Dendritic cell treated with granulocyte-macrophage colony-stimulating factor and Interleukin-4, amounts not matched to agents 40 ng/mL and 50 ng/mL, for 4 days (primary cell): ENCODE results near the gene HADH.

ENCODE experiments used
- H3K27ac Mint-ChIP-seq: one replicate; pipeline ENCODE4 v1.8.0; 2022; ENCODE audit warnings: mild to moderate bottlenecking, mixed read lengths
- H3K27me3 Mint-ChIP-seq: one replicate; pipeline ENCODE4 v1.8.0; 2022; ENCODE audit warnings: mild to moderate bottlenecking, mixed read lengths
- H3K36me3 Mint-ChIP-seq: one replicate; pipeline ENCODE4 v1.8.0; 2022; ENCODE audit warnings: low read depth, mixed read lengths
- H3K4me1 Mint-ChIP-seq: one replicate; pipeline ENCODE4 v1.8.0; 2022; ENCODE audit warnings: low read depth, mixed read lengths
- H3K4me3 Mint-ChIP-seq: one replicate; pipeline ENCODE4 v1.8.0; 2022; ENCODE audit warnings: mild to moderate bottlenecking, moderate library complexity, mixed read lengths
- H3K9me3 Mint-ChIP-seq: one replicate; pipeline ENCODE4 v1.8.0; 2022; ENCODE audit warnings: mixed read lengths
- intact Hi-C: fragments of 100-400 bp; cut with micrococcal nuclease; formaldehyde crosslinking; loops from one replicate; pipeline ENCODE4 v1.15.0; 2022

Gene HADH

DNA sequence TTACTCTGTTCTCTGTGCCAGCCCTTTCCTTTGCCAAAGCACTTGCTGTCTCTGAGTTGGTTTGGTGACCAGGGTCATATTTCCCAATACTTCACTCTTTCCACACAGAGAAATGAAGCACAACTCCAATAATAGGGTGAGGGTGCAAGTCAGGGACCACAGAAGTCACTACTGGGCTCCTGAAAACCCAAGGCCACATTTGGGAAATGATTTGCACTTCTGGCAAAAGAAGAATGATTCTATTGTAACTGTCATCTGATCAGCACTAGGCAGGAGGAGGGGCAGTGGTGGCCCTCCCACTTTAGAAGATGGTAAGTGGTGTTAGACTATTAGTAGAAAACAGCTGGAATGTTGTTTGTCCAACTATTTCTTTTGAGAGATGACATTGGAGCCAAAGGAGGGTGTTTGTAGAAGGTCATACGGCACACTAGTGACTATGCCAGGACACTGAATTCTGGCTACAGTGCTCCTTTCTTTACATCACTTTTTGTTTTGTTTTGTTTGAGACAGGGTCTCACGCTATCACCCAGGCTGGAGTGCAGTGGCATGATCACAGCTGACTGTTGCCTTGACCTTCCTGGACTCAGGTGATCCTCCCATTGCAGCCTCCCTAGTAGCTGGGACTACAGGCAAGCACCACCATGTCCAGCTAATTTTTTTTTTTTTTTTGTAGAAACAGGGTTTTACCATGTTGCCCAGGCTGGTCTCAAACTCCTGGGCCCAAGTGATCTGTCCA is 10.8 kb upstream of the HADH start:
- peaks cover 27% of the 10 kb centered on the region for H3K9me3 Mint-ChIP-seq
- intact Hi-C loops, result no loop called here
- H3K36me3 Mint-ChIP-seq, result no peaks in the 10 kb centered on the region
- peaks cover 5% of the 10 kb centered on the region for H3K4me1 Mint-ChIP-seq
- no peak overlapping the region for H3K4me3 Mint-ChIP-seq
- no peak overlapping the region for H3K27ac Mint-ChIP-seq
- no peaks in the 10 kb centered on the region for H3K27me3 Mint-ChIP-seq

- H3K27me3 Mint-ChIP-seq, result no peaks in the 10 kb centered on the region
- intact Hi-C loops, result loop anchor here (5.0 kb wide), 1 partner anchor 56 kb away; the partner anchor contains the start of gene CYP2U1
- no peak overlapping the region for H3K4me3 Mint-ChIP-seq
- peak overlapping the region; percentile 32 for H3K27ac Mint-ChIP-seq
- H3K4me1 Mint-ChIP-seq, result peaks cover 24% of the 10 kb centered on the region
- peaks cover 8% of the 10 kb centered on the region for H3K36me3 Mint-ChIP-seq
- H3K9me3 Mint-ChIP-seq, result no peaks in the 10 kb centered on the region
These were observed 1.6 kb upstream of the HADH start for GRCh38 chr4:107987916-107988762.

GRCh38 chr4:107988763-107989035 is 990 bp upstream of the HADH start:
- Mint-ChIP-seq H3K27me3 (no peaks in the 10 kb centered on the region), H3K4me1 (peaks cover 27% of the 10 kb centered on the region), H3K27ac (no peak overlapping the region), H3K9me3 (no peaks in the 10 kb centered on the region), H3K4me3 (no peak overlapping the region), H3K36me3 (peaks cover 8% of the 10 kb centered on the region)
- intact Hi-C loops, result loop anchor here (1.0 to 5.0 kb wide), 2 partner anchors 56 to 268 kb away; partner anchors contain the start of genes CYP2U1 and PAPSS1

DNA sequence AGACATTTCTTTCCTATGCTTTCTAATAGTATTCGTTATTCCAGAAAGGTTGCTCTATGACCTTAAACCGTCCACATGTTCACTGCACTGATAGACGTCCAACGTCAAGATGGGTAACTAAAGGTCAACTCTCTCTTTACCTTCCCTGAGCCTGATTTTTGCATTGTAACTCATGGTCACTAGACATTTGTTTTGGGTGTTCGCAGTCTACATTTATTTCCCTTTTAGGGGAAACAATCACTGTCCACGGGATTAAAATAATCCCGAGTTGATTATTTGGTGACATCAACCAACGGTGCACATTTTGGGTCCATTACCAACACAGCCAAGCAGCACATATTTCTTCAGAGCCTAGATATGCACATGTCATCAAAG is 540 bp upstream of the HADH start:
- Mint-ChIP-seq H3K4me3 (peak overlapping the region; percentile 96), H3K36me3 (peaks cover 8% of the 10 kb centered on the region), H3K27ac (peak overlapping the region; percentile 94), H3K4me1 (peaks cover 32% of the 10 kb centered on the region), H3K9me3 (no peaks in the 10 kb centered on the region), H3K27me3 (no peaks in the 10 kb centered on the region)
- intact Hi-C loops, result loop anchor here (1.0 to 5.0 kb wide), 2 partner anchors 57 to 269 kb away; partner anchors contain the start of genes CYP2U1 and PAPSS1

- Mint-ChIP-seq H3K27ac (no peak overlapping the region), H3K4me1 (peaks cover 40% of the 10 kb centered on the region), H3K9me3 (no peaks in the 10 kb centered on the region)
These were observed 2.4 kb downstream of the HADH start for GRCh38 chr4:107991945-107992630.

GRCh38 chr4:107993969-107994368 is 4.3 kb downstream of the HADH start:
- Mint-ChIP-seq H3K27ac (no peak overlapping the region), H3K27me3 (no peaks in the 10 kb centered on the region), H3K36me3 (peaks cover 25% of the 10 kb centered on the region), H3K4me3 (peak overlapping the region; percentile 48), H3K4me1 (peaks cover 42% of the 10 kb centered on the region), H3K9me3 (no peaks in the 10 kb centered on the region)
- intact Hi-C loops, result loop anchor here (5.0 kb wide), 1 partner anchor 167 kb away; no protein-coding TSS in a partner anchor

More at GRCh38 chr4:107991945-107992630, 2.4 kb downstream of the HADH start:
- H3K27me3 Mint-ChIP-seq, result no peaks in the 10 kb centered on the region
- no peak overlapping the region for H3K4me3 Mint-ChIP-seq
- H3K36me3 Mint-ChIP-seq, result peaks cover 22% of the 10 kb centered on the region
- intact Hi-C loops, result loop anchor here (5.0 kb wide), 1 partner anchor 165 kb away; no protein-coding TSS in a partner anchor

GRCh38 chr4:107994894-107995293 is 5.2 kb downstream of the HADH start:
- peak overlapping the region; percentile 23 for H3K27ac Mint-ChIP-seq
- intact Hi-C loops, result loop anchor here (5.0 kb wide), 1 partner anchor 168 kb away; no protein-coding TSS in a partner anchor
- H3K4me1 Mint-ChIP-seq, result peaks cover 47% of the 10 kb centered on the region
- peaks cover 22% of the 10 kb centered on the region for H3K36me3 Mint-ChIP-seq
- no peak overlapping the region for H3K4me3 Mint-ChIP-seq
- H3K27me3 Mint-ChIP-seq, result no peaks in the 10 kb centered on the region
- H3K9me3 Mint-ChIP-seq, result no peaks in the 10 kb centered on the region

DNA sequence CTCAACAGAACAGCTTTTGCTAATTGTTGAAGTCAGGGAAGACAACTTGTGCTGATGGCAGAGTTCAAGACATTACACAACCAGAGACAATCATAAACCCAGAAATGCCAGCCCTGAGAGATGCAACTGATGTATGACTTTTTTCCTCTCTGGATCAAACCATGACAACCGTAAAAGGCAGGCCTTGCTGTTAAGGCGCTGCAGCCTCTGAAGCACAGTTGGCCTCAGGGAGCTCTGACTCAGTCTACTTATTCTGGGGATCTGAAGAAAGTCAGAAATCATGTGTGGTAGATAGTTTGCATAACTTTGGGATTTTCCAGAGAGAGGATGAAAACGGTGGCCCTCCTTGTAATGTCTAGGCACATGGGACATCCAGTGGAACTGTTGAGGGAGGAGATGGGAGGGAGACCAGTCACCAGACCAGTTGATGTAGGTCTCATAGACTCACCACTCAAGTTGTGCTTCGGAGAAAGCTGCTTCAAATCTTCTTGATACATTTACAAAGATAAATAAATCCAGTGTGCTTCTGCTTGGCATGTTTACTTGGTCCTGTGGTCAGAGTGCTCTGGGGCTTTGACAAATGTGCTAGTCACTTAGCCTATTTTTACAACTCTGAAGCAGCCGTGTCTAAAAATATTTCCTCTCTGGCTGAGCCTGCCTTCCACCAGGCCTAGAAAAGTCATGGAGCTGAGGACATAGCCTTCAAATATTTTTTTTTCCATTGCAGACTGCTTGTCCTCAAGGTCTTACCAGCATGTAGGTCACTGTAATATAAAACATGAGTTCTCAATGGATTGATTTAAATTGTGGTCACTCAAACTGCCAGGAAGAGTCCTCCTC is 7.5 kb downstream of the HADH start:
- H3K36me3 Mint-ChIP-seq, result peaks cover 25% of the 10 kb centered on the region
- no peaks in the 10 kb centered on the region for H3K27me3 Mint-ChIP-seq
- intact Hi-C loops, result no loop called here
- H3K4me3 Mint-ChIP-seq, result no peak overlapping the region
- no peaks in the 10 kb centered on the region for H3K9me3 Mint-ChIP-seq
- H3K27ac Mint-ChIP-seq, result no peak overlapping the region
- peaks cover 34% of the 10 kb centered on the region for H3K4me1 Mint-ChIP-seq

GRCh38 chr4:107997794-107998193 is 8.1 kb downstream of the HADH start:
- no peak overlapping the region for H3K27ac Mint-ChIP-seq
- peaks cover 25% of the 10 kb centered on the region for H3K36me3 Mint-ChIP-seq
- H3K4me1 Mint-ChIP-seq, result peaks cover 34% of the 10 kb centered on the region
- no peaks in the 10 kb centered on the region for H3K27me3 Mint-ChIP-seq
- no peak overlapping the region for H3K4me3 Mint-ChIP-seq
- no peaks in the 10 kb centered on the region for H3K9me3 Mint-ChIP-seq
- intact Hi-C loops, result no loop called here

- no peaks in the 10 kb centered on the region for H3K27me3 Mint-ChIP-seq
- intact Hi-C loops, result no loop called here
- H3K9me3 Mint-ChIP-seq, result no peaks in the 10 kb centered on the region
- peaks cover 25% of the 10 kb centered on the region for H3K36me3 Mint-ChIP-seq
- no peak overlapping the region for H3K27ac Mint-ChIP-seq
- H3K4me3 Mint-ChIP-seq, result no peak overlapping the region
- H3K4me1 Mint-ChIP-seq, result peaks cover 18% of the 10 kb centered on the region
These were observed 10.3 kb downstream of the HADH start for GRCh38 chr4:107999932-108000539.

- intact Hi-C loops, result no loop called here
- peaks cover 15% of the 10 kb centered on the region for H3K36me3 Mint-ChIP-seq
- peaks cover 24% of the 10 kb centered on the region for H3K4me1 Mint-ChIP-seq
- no peaks in the 10 kb centered on the region for H3K9me3 Mint-ChIP-seq
- H3K4me3 Mint-ChIP-seq, result no peak overlapping the region
- H3K27me3 Mint-ChIP-seq, result no peaks in the 10 kb centered on the region
- no peak overlapping the region for H3K27ac Mint-ChIP-seq
These were observed 11.9 kb downstream of the HADH start for GRCh38 chr4:108001540-108002135.

- H3K9me3 Mint-ChIP-seq, result no peaks in the 10 kb centered on the region
- H3K4me3 Mint-ChIP-seq, result no peak overlapping the region
- peaks cover 8% of the 10 kb centered on the region for H3K36me3 Mint-ChIP-seq
- no peak overlapping the region for H3K27ac Mint-ChIP-seq
- H3K4me1 Mint-ChIP-seq, result peaks cover 22% of the 10 kb centered on the region
- intact Hi-C loops, result no loop called here
- H3K27me3 Mint-ChIP-seq, result no peaks in the 10 kb centered on the region
These were observed 14.4 kb downstream of the HADH start for GRCh38 chr4:108003982-108004515.
